Heart left ventricle (tissue), 13 donors: ENCODE data around the gene BMP3.

Experiments used
- POLR2A ChIP-seq, 2 donors: fragments of 450-650 bp; IDR thresholded peaks; one replicate each; pipeline ENCODE4 v1.6.1; 2017; ENCODE audit warnings: antibody characterized with exemption in 2 of 2, mild to moderate bottlenecking in 2 of 2, moderate library complexity in 2 of 2
- TF ChIP-seq, protein P1 (sequence below), 12 donors: fragments of 200-600 bp; sonication (generic) in 4 of 12; IDR thresholded peaks; one replicate each; pipeline versions ENCODE4 v1.5.0 to v1.8.0; 2018 to 2022; ENCODE audit warnings: antibody characterized with exemption in 12 of 12, mild to moderate bottlenecking in 5 of 12
- donor health status: ischemic (EF 13 %, LVEDD 7.1; RV severe dilation, severe dysfunction).
- donor health status: DM: no; HTN: yes; CAD: no.
- donor health status: DM: no; HTN: no; CAD: no.
- donor health status: ischemic (EF 25% LVEDD 6.9; RV normal size, moderate dysfunction).
- donor health status: ischemic (EF 25% LVEDD 5.7; RV mildly dilated, moderate dysfunction).
- donor health status: ischemic (EF 35%, LVEDD 5.7; RV mildly dilated, moderate dysfunction).
- donor health status: nonischemic (EF 11% LVEDD 7.7; RV severe dilation, severe dysfunction).
- donor health status: DM: yes; HTN: yes; CAD: no.
- donor health status: PGD.
- donor health status: ischemic (EF 29% LVEDD 5.4; RV normal size, mild dysfunction).
- donor health status: nonischemic (EF 23%, LVEDD 6.1; RV moderate dilation, normal function).

DNA sequence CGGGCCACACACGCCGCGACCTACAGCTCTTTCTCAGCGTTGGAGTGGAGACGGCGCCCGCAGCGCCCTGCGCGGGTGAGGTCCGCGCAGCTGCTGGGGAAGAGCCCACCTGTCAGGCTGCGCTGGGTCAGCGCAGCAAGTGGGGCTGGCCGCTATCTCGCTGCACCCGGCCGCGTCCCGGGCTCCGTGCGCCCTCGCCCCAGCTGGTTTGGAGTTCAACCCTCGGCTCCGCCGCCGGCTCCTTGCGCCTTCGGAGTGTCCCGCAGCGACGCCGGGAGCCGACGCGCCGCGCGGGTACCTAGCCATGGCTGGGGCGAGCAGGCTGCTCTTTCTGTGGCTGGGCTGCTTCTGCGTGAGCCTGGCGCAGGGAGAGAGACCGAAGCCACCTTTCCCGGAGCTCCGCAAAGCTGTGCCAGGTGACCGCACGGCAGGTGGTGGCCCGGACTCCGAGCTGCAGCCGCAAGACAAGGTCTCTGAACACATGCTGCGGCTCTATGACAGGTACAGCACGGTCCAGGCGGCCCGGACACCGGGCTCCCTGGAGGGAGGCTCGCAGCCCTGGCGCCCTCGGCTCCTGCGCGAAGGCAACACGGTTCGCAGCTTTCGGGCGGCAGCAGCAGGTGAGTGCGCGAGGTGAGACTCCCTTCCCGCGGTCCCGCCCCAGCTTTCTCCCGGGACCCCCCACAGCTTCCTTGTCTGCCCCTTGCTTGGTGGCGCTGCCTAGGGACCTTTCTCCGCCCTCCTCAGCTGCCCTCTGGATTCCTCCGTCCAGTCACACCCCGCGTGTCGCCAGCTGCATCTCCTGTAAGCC, 678 bp downstream of the BMP3 start:
- TF ChIP-seq, protein P1, sequence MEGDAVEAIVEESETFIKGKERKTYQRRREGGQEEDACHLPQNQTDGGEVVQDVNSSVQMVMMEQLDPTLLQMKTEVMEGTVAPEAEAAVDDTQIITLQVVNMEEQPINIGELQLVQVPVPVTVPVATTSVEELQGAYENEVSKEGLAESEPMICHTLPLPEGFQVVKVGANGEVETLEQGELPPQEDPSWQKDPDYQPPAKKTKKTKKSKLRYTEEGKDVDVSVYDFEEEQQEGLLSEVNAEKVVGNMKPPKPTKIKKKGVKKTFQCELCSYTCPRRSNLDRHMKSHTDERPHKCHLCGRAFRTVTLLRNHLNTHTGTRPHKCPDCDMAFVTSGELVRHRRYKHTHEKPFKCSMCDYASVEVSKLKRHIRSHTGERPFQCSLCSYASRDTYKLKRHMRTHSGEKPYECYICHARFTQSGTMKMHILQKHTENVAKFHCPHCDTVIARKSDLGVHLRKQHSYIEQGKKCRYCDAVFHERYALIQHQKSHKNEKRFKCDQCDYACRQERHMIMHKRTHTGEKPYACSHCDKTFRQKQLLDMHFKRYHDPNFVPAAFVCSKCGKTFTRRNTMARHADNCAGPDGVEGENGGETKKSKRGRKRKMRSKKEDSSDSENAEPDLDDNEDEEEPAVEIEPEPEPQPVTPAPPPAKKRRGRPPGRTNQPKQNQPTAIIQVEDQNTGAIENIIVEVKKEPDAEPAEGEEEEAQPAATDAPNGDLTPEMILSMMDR (IDR thresholded peaks at IDR 0.05): no peak
- no peak for TF ChIP-seq POLR2A (IDR thresholded peaks at IDR 0.05)
